Measurements from ENCODE around the gene RHBDD3. TPM values are rescaled to one million over a fixed set of nuclear protein-coding genes. Genes with fewer than 3 reads are reported as not detected.

The RHBDD3 gene
- total and polyA plus RNA-seq, 2 of the 4 experiments (the other 2 are of a cell fraction) = 5.7 to 21.5 TPM

GRCh38 chr22:29300467-29300806, 32.7 kb upstream of the RHBDD3 start:
- Histone ChIP-seq H3K27me3 (ENCODE audit: control insufficient read depth, insufficient read depth, low read length) (no peaks in the 10 kb centered on the region), H3K23ac (ENCODE audit: low read depth, low read length) (no peak overlapping the region), H2BK5ac (ENCODE audit: low read depth, low read length, poor library complexity, severe bottlenecking) (no peak overlapping the region), H4K20me1 (ENCODE audit: insufficient read depth, low read length) (peaks cover 43% of the 10 kb centered on the region), H2AFZ (replicated peaks; ENCODE audit: low read length, poor library complexity) (no peak overlapping the region), H3K4ac (ENCODE audit: low read depth, low read length) (no peak overlapping the region), H2BK20ac (ENCODE audit: low read depth, low read length) (no peak overlapping the region), H4K91ac (ENCODE audit: insufficient read depth, low read depth, low read length) (no peak overlapping the region), H2AK9ac (replicated peaks; ENCODE audit: low read depth, low read length, poor library complexity) (no peak overlapping the region), H4K5ac (ENCODE audit: low read depth, low read length) (no peak overlapping the region), H3K18ac (ENCODE audit: low read depth, low read length) (no peak overlapping the region), H3K4me3 (ENCODE audit: insufficient read depth, low read depth, low read length) (no peak overlapping the region), H2BK15ac (ENCODE audit: low read depth, low read length) (no peak overlapping the region), H3K4me1 (ENCODE audit: control insufficient read depth, insufficient read depth, low read length) (no peaks in the 10 kb centered on the region; the same call in 1 of the 2 replicates), H2AK5ac (ENCODE audit: low read depth, low read length) (no peak overlapping the region), H3K27ac (ENCODE audit: insufficient read depth, low read length) (no peak overlapping the region), H3K4me2 (ENCODE audit: low read depth, low read length) (no peak overlapping the region), H3K14ac (replicated peaks; ENCODE audit: low read depth, low read length) (no peak overlapping the region), H3K9me1 (ENCODE audit: insufficient read depth, low read length) (peaks cover 10% of the 10 kb centered on the region), H3K9me3 (ENCODE audit: control insufficient read depth, insufficient read depth, low read length) (no peaks in the 10 kb centered on the region), H4K8ac (ENCODE audit: low read depth in 2 of 2, low read length in 2 of 2) (no peak overlapping the region), H3K56ac (ENCODE audit: extremely low read depth, insufficient read depth, low read length) (no peak overlapping the region), H2BK120ac (ENCODE audit: low read depth, low read length) (no peak overlapping the region), H3K79me1 (ENCODE audit: low read depth in 1 of 2, low read length in 2 of 2) (peaks cover 18 to 32% of the 10 kb centered on the region in 2 experiments), H3K36me3 (ENCODE audit: control insufficient read depth, insufficient read depth, low read length) (peaks cover 54% of the 10 kb centered on the region), H3K9ac (ENCODE audit: low read depth, low read length) (no peak overlapping the region)
- ChIA-PET POLR2A (ENCODE audit: unreplicated experiment) (no interaction called here), CTCF (no interaction called here)
- no peak for TF ChIP-seq RFX5 (IDR thresholded peaks at IDR 0.05; ENCODE audit: low read depth, low read length)
- TF ChIP-seq RCOR1 (IDR thresholded peaks at IDR 0.05; ENCODE audit: insufficient replicate concordance, low read length) = no peak
- no peak for TF ChIP-seq MXI1 (IDR thresholded peaks at IDR 0.05; ENCODE audit: borderline replicate concordance, low read depth, low read length)
- TF ChIP-seq MAFK (IDR thresholded peaks at IDR 0.05; ENCODE audit: low read depth, low read length) = no peak
- TF ChIP-seq CEBPB (IDR thresholded peaks at IDR 0.05; ENCODE audit: low read depth, low read length) = no peak
- no peak for TF ChIP-seq CTCF (conservative IDR thresholded peaks at IDR 0.05; ENCODE audit: low read depth, low read length)
- no peak for TF ChIP-seq CHD1 (IDR thresholded peaks at IDR 0.05; ENCODE audit: low read depth, low read length)
- TF ChIP-seq MAZ (IDR thresholded peaks at IDR 0.05; ENCODE audit: borderline replicate concordance, low read depth, low read length) = no peak
- TF ChIP-seq BHLHE40 (IDR thresholded peaks at IDR 0.05; ENCODE audit: low read depth, low read length) = no peak
- TF ChIP-seq RAD21 (IDR thresholded peaks at IDR 0.05; ENCODE audit: low read length) = no peak
- TF ChIP-seq POLR2A (IDR thresholded peaks at IDR 0.05; ENCODE audit: low read depth, low read length) = no peak
- no peak for TF ChIP-seq ELK1 (IDR thresholded peaks at IDR 0.05; ENCODE audit: borderline replicate concordance, low read depth, low read length)
- TF ChIP-seq, protein P1, sequence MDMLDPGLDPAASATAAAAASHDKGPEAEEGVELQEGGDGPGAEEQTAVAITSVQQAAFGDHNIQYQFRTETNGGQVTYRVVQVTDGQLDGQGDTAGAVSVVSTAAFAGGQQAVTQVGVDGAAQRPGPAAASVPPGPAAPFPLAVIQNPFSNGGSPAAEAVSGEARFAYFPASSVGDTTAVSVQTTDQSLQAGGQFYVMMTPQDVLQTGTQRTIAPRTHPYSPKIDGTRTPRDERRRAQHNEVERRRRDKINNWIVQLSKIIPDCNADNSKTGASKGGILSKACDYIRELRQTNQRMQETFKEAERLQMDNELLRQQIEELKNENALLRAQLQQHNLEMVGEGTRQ (IDR thresholded peaks at IDR 0.05; ENCODE audit: low read depth, low read length) = no peak
- TF ChIP-seq FOS (IDR thresholded peaks at IDR 0.05; ENCODE audit: low read depth, low read length) = no peak
- no peak for TF ChIP-seq NFE2L2 (IDR thresholded peaks at IDR 0.05; ENCODE audit: low read depth, low read length)
- TF ChIP-seq SMC3 (IDR thresholded peaks at IDR 0.05; ENCODE audit: low read depth, low read length) = no peak
- ATAC-seq (ENCODE audit: low read depth) (no peak), DNase-seq (no peak)
- no TSS peak for BruUV-seq (replicated peaks)
- dilution Hi-C loops (cut with HindIII; ENCODE audit: low sequenced_read_pairs, unreplicated experiment) (no loop called here), in situ Hi-C loops (cut with MboI; ENCODE audit: low sequenced_read_pairs) (no loop called here), intact Hi-C loops (cut with micrococcal nuclease) (no loop called here)
- WGBS, 2 experiments (ENCODE audit: extremely low coverage in 2 of 2, insufficient read length in 1 of 2) = 78% methylated on average over 1 of the region's 4 CpGs; no CpG with 5 or more reads in 1 of the 2 experiments

Measured in IMR-90 (cell line).